Fibroblast of the conjunctiva (primary cell): ENCODE results near the gene DOCK6.

ENCODE experiments used
- DNase-seq: peaks from one replicate; pipeline ENCODE4 v3.0.0-alpha.2; 2010; ENCODE audit warnings: low read depth

DOCK6 gene

GRCh38 chr19:11278670-11279069 is 16.3 kb upstream of the DOCK6 start:
- no peak for DNase-seq

GRCh38 chr19:11274533-11275086 is 12.3 kb upstream of the DOCK6 start:
- no peak for DNase-seq

- DNase-seq = no peak
Measured at GRCh38 chr19:11273989-11274388, 11.7 kb upstream of the DOCK6 start.

GRCh38 chr19:11273296-11273695 is 11.0 kb upstream of the DOCK6 start:
- no peak for DNase-seq

GRCh38 chr19:11269408-11269807 is 7.1 kb upstream of the DOCK6 start:
- no peak for DNase-seq

- peak; percentile 41 for DNase-seq
Measured at GRCh38 chr19:11268783-11269267, 6.5 kb upstream of the DOCK6 start.

GRCh38 chr19:11267316-11268085 is 5.2 kb upstream of the DOCK6 start:
- no peak for DNase-seq

- no peak for DNase-seq
Measured at GRCh38 chr19:11265785-11266236, 3.5 kb upstream of the DOCK6 start.

GRCh38 chr19:11265177-11265784 is 3.0 kb upstream of the DOCK6 start:
- no peak for DNase-seq

- no peak for DNase-seq
Measured at GRCh38 chr19:11264452-11265176, 2.3 kb upstream of the DOCK6 start.

- no peak for DNase-seq
Measured at GRCh38 chr19:11263726-11264125, 1.4 kb upstream of the DOCK6 start.

- DNase-seq = no peak
Measured at GRCh38 chr19:11261431-11261970, 823 bp downstream of the DOCK6 start.

GRCh38 chr19:11260996-11261395 is 1.3 kb downstream of the DOCK6 start:
- no peak for DNase-seq

- no peak for DNase-seq
Measured at GRCh38 chr19:11257846-11258380, 4.4 kb downstream of the DOCK6 start.

GRCh38 chr19:11256189-11256588 is 6.1 kb downstream of the DOCK6 start:
- no peak for DNase-seq

- DNase-seq = no peak
Measured at GRCh38 chr19:11254666-11255065, 7.7 kb downstream of the DOCK6 start.

GRCh38 chr19:11252665-11253355 is 9.5 kb downstream of the DOCK6 start:
- DNase-seq = no peak

- no peak for DNase-seq
Measured at GRCh38 chr19:11251650-11252314, 10.5 kb downstream of the DOCK6 start.

GRCh38 chr19:11251217-11251616 is 11.1 kb downstream of the DOCK6 start:
- no peak for DNase-seq

- no peak for DNase-seq
Measured at GRCh38 chr19:11248852-11249251, 13.5 kb downstream of the DOCK6 start.

GRCh38 chr19:11247934-11248333 is 14.4 kb downstream of the DOCK6 start:
- DNase-seq = no peak
